Measurements from ENCODE around the gene CDK14. TPM values are rescaled to one million over a fixed set of nuclear protein-coding genes. Genes with fewer than 3 reads are reported as not detected.

Gene CDK14
- total RNA-seq, 2 donors from 2014 or later = 8.7 to 13.4 TPM

DNA sequence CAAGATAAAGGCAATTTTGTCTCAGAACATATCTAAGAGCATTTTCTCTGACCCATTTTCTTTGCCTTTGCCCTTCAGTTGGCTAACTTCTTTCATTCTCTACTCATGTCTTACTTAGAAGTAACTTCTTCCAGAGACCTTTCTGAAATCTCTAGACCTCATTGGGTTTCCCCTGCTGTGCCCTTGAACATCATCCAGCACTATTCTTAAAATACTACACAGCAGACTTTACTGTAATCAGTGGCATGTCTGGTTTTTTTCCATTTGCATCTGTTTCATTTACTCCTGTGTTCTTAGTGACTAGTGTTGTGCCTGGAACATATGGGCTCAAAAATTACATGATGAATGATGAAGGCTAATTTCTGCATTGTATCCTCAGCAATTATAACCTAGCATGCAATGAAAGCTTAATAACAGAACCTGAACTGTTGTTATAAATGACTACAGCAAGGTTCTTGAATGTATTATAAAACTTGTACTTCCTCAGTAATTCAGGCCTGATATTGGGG lies 301.9 kb downstream of the CDK14 start:
- H3K4me3 Mint-ChIP-seq = no peak overlapping the region
- TF ChIP-seq, protein P1, sequence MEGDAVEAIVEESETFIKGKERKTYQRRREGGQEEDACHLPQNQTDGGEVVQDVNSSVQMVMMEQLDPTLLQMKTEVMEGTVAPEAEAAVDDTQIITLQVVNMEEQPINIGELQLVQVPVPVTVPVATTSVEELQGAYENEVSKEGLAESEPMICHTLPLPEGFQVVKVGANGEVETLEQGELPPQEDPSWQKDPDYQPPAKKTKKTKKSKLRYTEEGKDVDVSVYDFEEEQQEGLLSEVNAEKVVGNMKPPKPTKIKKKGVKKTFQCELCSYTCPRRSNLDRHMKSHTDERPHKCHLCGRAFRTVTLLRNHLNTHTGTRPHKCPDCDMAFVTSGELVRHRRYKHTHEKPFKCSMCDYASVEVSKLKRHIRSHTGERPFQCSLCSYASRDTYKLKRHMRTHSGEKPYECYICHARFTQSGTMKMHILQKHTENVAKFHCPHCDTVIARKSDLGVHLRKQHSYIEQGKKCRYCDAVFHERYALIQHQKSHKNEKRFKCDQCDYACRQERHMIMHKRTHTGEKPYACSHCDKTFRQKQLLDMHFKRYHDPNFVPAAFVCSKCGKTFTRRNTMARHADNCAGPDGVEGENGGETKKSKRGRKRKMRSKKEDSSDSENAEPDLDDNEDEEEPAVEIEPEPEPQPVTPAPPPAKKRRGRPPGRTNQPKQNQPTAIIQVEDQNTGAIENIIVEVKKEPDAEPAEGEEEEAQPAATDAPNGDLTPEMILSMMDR (conservative IDR thresholded peaks at IDR 0.05) = no peak
- Histone ChIP-seq H3K9ac (ENCODE audit: extremely low read depth, low read length, poor library complexity, severe bottlenecking) (no peak overlapping the region), H3K36me3 (ENCODE audit: control insufficient read depth, insufficient read depth, low read length) (no peaks in the 10 kb centered on the region), H3K9me3 (ENCODE audit: control insufficient read depth, low read length) (no peaks in the 10 kb centered on the region), H3K4me1 (ENCODE audit: control insufficient read depth, insufficient read depth, low read length) (no peaks in the 10 kb centered on the region), H3K27ac (ENCODE audit: low read depth, low read length) (no peak overlapping the region), H3K27me3 (ENCODE audit: control insufficient read depth, insufficient read depth, low read length, poor library complexity, severe bottlenecking) (no peaks in the 10 kb centered on the region), H3K4me3 (ENCODE audit: low read length) (no peak overlapping the region)
- H3K27ac Mint-ChIP-seq = no peak overlapping the region
- DNase-seq = no peak
- H3K27me3 Mint-ChIP-seq (ENCODE audit: insufficient read depth) = no peaks in the 10 kb centered on the region
- H3K4me1 Mint-ChIP-seq = no peaks in the 10 kb centered on the region
- H3K36me3 Mint-ChIP-seq (ENCODE audit: low read depth) = no peaks in the 10 kb centered on the region
- no peaks in the 10 kb centered on the region for H3K9me3 Mint-ChIP-seq

DNA sequence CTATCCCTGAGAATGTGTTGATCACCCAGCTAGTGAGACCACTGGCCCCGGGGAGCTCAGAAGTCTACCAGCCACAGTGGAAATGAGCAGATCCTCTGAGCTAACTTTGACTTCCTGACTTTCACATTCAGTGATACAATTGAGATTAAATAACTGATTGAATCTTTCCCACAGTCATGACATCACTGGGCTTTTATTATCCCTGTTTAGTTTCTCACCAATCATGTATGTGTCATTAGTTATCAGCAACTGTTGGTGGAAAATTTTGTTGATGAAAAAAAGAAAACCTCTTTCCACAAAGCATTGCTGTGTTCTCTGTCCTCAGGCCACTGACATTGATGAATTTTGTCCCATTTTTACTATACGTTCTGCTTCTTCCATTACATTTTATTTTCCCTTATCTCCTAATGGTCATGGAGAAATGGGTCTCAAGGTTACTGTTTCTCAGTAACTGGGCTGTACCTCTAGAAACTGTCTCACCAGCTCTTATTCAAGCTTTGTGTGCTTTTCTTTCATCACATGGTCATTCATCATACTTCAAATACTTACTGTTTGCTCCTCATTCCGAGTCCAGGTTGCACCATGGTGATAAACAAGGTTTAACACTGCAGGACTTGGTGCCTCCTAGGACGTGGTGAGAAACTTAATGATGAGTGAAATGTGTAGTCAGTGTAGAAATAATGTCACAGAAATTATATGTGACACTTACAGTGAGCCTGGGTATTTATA lies 304.7 kb downstream of the CDK14 start:
- TF ChIP-seq, protein P1 (conservative IDR thresholded peaks at IDR 0.05) = no peak
- Mint-ChIP-seq H3K4me1 (peaks cover 20% of the 10 kb centered on the region), H3K36me3 (ENCODE audit: low read depth) (no peaks in the 10 kb centered on the region), H3K27me3 (ENCODE audit: insufficient read depth) (no peaks in the 10 kb centered on the region), H3K27ac (no peak overlapping the region), H3K9me3 (no peaks in the 10 kb centered on the region), H3K4me3 (no peak overlapping the region)
- H3K4me3 ChIP-seq (ENCODE audit: low read length) = no peak overlapping the region
- peaks cover 3% of the 10 kb centered on the region for H3K4me1 ChIP-seq (ENCODE audit: control insufficient read depth, insufficient read depth, low read length)
- no peaks in the 10 kb centered on the region for H3K27me3 ChIP-seq (ENCODE audit: control insufficient read depth, insufficient read depth, low read length, poor library complexity, severe bottlenecking)
- H3K36me3 ChIP-seq (ENCODE audit: control insufficient read depth, insufficient read depth, low read length) = no peaks in the 10 kb centered on the region
- H3K9me3 ChIP-seq (ENCODE audit: control insufficient read depth, low read length) = no peaks in the 10 kb centered on the region
- H3K27ac ChIP-seq (ENCODE audit: low read depth, low read length) = peak overlapping the region; percentile 50
- DNase-seq = no peak
- no peak overlapping the region for H3K9ac ChIP-seq (ENCODE audit: extremely low read depth, low read length, poor library complexity, severe bottlenecking)
- WGBS, 2 experiments (ENCODE audit: insufficient coverage in 1 of 2, insufficient read length in 1 of 2) = 85 to 91% methylated on average over 4 of the region's 4 CpGs

DNA sequence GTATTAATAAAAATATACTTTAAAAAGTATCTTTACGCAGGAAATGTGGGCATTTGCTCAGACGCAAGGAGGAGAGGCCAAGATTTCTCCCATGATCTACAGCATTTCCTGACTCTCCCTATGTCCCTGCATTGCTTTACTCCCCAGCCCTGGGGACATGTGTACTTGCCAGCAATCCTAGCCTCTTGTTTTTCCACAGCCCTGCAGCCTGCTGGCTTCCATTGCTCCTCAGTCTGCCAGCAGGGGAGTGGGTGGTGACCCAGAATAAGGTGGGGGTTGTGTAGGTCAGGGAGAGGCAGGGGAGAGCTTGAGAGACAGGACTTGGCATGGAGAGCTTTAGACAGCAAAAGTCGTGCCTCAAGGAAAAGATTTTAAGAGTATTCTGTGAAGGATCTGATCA lies 307.7 kb downstream of the CDK14 start:
- DNase-seq = peak; percentile 61
- Mint-ChIP-seq H3K27me3 (ENCODE audit: insufficient read depth) (no peaks in the 10 kb centered on the region), H3K9me3 (no peaks in the 10 kb centered on the region), H3K27ac (peak overlapping the region; percentile 45), H3K4me3 (no peak overlapping the region), H3K4me1 (peaks cover 20% of the 10 kb centered on the region), H3K36me3 (ENCODE audit: low read depth) (no peaks in the 10 kb centered on the region)
- Histone ChIP-seq H3K27me3 (ENCODE audit: control insufficient read depth, insufficient read depth, low read length, poor library complexity, severe bottlenecking) (no peaks in the 10 kb centered on the region), H3K4me3 (ENCODE audit: low read length) (no peak overlapping the region), H3K9ac (ENCODE audit: extremely low read depth, low read length, poor library complexity, severe bottlenecking) (no peak overlapping the region), H3K4me1 (ENCODE audit: control insufficient read depth, insufficient read depth, low read length) (peaks cover 3% of the 10 kb centered on the region), H3K9me3 (ENCODE audit: control insufficient read depth, low read length) (no peaks in the 10 kb centered on the region), H3K27ac (ENCODE audit: low read depth, low read length) (no peak overlapping the region), H3K36me3 (ENCODE audit: control insufficient read depth, insufficient read depth, low read length) (no peaks in the 10 kb centered on the region)
- TF ChIP-seq, protein P1 (conservative IDR thresholded peaks at IDR 0.05) = peak; percentile 23
- 88 to 96% methylated on average over 3 of the region's 3 CpGs for WGBS, 2 experiments (ENCODE audit: insufficient coverage in 1 of 2, insufficient read length in 1 of 2)
